ENCODE measurements around the gene PARP11. TPM values are rescaled to one million over a fixed set of nuclear protein-coding genes. Genes with fewer than 3 reads are reported as not detected.

Gene PARP11, protein sequence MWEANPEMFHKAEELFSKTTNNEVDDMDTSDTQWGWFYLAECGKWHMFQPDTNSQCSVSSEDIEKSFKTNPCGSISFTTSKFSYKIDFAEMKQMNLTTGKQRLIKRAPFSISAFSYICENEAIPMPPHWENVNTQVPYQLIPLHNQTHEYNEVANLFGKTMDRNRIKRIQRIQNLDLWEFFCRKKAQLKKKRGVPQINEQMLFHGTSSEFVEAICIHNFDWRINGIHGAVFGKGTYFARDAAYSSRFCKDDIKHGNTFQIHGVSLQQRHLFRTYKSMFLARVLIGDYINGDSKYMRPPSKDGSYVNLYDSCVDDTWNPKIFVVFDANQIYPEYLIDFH
- total RNA-seq = 10 to 100 TPM; 15.3 to 30.3 TPM
- polyA plus RNA-seq (2013, experiment 1 of 2) = 15.6 TPM
- polyA plus RNA-seq (2013, experiment 2 of 2) = 16.7 TPM
- long read RNA-seq, experiment 1, partial matches to known transcripts = 0 of 4 reads
- long read RNA-seq, experiment 1, other reads (novel, unspliced or antisense) = 4 of 4 reads
- long read RNA-seq, experiment 2, full-length matches to known transcripts = 26 of 46 reads
- long read RNA-seq, experiment 2, partial matches to known transcripts = 1 of 46 reads
- long read RNA-seq, experiment 2, other reads (novel, unspliced or antisense) = 19 of 46 reads
- long read RNA-seq, experiment 3, full-length matches to known transcripts = 30 of 63 reads
- long read RNA-seq, experiment 3, partial matches to known transcripts = 5 of 63 reads
- long read RNA-seq, experiment 3, other reads (novel, unspliced or antisense) = 28 of 63 reads
- long read RNA-seq, experiment 4, full-length matches to known transcripts = 9 of 14 reads
- long read RNA-seq, experiment 4, partial matches to known transcripts = 1 of 14 reads
- long read RNA-seq, experiment 4, other reads (novel, unspliced or antisense) = 4 of 14 reads

DNA sequence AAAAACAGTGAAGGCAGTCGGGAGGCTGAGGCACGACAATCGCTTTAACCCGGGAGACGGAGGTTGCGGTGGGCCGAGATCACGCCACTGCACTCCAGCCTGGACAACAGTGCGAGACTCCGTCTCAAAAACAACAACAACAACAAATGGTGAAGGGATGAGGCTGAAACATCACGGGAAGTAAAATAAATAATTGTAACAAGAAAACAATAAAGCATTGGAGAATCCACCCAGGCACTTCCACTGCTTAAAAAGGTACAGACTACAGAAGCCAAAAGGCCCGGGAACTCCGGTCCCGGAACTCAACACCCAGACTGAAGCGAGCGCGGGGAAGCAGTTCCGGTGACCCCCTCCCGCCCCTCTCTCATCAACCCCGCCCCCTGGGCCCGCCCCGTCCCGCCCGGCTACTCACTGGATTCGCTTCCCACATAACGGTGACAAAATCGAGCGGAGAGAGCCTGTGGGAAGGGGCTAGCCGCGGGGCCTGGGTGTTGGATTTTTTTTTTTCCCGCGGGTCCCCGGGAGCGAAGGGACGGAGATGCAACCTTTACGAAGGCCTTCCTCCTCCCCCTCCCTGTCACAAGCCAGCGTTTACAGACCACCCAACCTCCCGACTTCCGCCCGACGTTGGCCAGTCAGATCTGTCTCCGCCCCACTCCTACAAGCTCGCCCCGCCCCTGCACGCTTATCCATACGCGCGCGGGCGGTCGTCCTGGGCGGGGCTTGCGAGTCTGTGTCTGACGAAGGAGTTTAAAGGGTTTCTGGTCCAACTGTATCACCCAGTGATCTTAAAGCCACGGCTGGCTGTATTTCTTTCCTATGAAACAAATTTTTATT lies at the start of gene PARP11:
Gene PARP11 (minus strand): TSS at position 600 of the 837 bp plus-strand sequence. CDS start 170 bp downstream, at position 430.
- Histone ChIP-seq H3K9me3 (ENCODE audit: control insufficient read depth, low read length) (peaks cover 5% of the 10 kb centered on the region), H3K27ac (ENCODE audit: low read depth, low read length) (peak within 1 kb of the TSS; percentile 86), H3K9ac (ENCODE audit: extremely low read depth, low read length, poor library complexity, severe bottlenecking) (peak within 1 kb of the TSS; percentile 69), H3K36me3 (ENCODE audit: control insufficient read depth, insufficient read depth, low read length) (no peaks in the 10 kb centered on the region), H3K27me3 (ENCODE audit: control insufficient read depth, insufficient read depth, low read length, poor library complexity, severe bottlenecking) (no peaks in the 10 kb centered on the region), H3K4me1 (ENCODE audit: control insufficient read depth, insufficient read depth, low read length) (peaks cover 6% of the 10 kb centered on the region), H3K4me3 (ENCODE audit: low read length) (peak within 1 kb of the TSS; percentile 93)
- Mint-ChIP-seq H3K36me3 (ENCODE audit: low read depth) (peaks cover 9% of the 10 kb centered on the region), H3K4me3 (peak within 1 kb of the TSS; percentile 80), H3K27ac (peak within 1 kb of the TSS; percentile 88), H3K9me3 (peaks cover 6% of the 10 kb centered on the region), H3K27me3 (ENCODE audit: insufficient read depth) (no peaks in the 10 kb centered on the region), H3K4me1 (peaks cover 16% of the 10 kb centered on the region)
- 0 to 4% methylated on average over 8 to 54 of the region's 55 CpGs for WGBS, 2 experiments (ENCODE audit: insufficient coverage in 1 of 2, insufficient read length in 1 of 2)
- peak; percentile 99 for DNase-seq
- TF ChIP-seq, protein P1, sequence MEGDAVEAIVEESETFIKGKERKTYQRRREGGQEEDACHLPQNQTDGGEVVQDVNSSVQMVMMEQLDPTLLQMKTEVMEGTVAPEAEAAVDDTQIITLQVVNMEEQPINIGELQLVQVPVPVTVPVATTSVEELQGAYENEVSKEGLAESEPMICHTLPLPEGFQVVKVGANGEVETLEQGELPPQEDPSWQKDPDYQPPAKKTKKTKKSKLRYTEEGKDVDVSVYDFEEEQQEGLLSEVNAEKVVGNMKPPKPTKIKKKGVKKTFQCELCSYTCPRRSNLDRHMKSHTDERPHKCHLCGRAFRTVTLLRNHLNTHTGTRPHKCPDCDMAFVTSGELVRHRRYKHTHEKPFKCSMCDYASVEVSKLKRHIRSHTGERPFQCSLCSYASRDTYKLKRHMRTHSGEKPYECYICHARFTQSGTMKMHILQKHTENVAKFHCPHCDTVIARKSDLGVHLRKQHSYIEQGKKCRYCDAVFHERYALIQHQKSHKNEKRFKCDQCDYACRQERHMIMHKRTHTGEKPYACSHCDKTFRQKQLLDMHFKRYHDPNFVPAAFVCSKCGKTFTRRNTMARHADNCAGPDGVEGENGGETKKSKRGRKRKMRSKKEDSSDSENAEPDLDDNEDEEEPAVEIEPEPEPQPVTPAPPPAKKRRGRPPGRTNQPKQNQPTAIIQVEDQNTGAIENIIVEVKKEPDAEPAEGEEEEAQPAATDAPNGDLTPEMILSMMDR (conservative IDR thresholded peaks at IDR 0.05) = no peak

DNA sequence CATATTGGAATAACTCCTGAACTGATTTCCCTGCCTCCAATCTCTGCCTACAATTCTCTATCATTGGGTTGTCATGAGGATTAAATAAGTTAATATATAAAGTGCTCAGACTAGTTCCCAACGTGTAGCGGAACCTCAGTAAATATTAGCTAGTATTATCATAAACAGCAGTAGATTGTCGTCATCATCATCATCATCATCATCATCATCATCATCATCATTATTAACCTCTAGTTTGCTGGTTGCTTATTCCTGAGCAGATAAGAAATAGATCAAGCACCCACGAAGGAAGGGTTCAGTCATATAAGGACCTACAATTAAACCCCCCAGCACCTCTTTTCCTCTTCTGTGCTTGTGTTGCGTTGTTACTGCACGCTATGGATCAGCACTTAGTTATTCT lies 48.8 kb upstream of the PARP11 start:
- H3K9me3 Mint-ChIP-seq = peaks cover 3% of the 10 kb centered on the region
- TF ChIP-seq, protein P1 (conservative IDR thresholded peaks at IDR 0.05) = no peak
- Histone ChIP-seq H3K9ac (ENCODE audit: extremely low read depth, low read length, poor library complexity, severe bottlenecking) (no peak overlapping the region), H3K4me3 (ENCODE audit: low read length) (peak overlapping the region; percentile 44), H3K27ac (ENCODE audit: low read depth, low read length) (no peak overlapping the region), H3K9me3 (ENCODE audit: control insufficient read depth, low read length) (no peaks in the 10 kb centered on the region), H3K27me3 (ENCODE audit: control insufficient read depth, insufficient read depth, low read length, poor library complexity, severe bottlenecking) (peaks cover 43% of the 10 kb centered on the region), H3K36me3 (ENCODE audit: control insufficient read depth, insufficient read depth, low read length) (no peaks in the 10 kb centered on the region), H3K4me1 (ENCODE audit: control insufficient read depth, insufficient read depth, low read length) (peaks cover 6% of the 10 kb centered on the region)
- H3K36me3 Mint-ChIP-seq (ENCODE audit: low read depth) = peaks cover 2% of the 10 kb centered on the region
- no peak for DNase-seq
- 70 to 88% methylated on average over 2 to 5 of the region's 6 CpGs for WGBS, 2 experiments (ENCODE audit: insufficient coverage in 1 of 2, insufficient read length in 1 of 2)
- no peak overlapping the region for H3K27ac Mint-ChIP-seq
- no peak overlapping the region for H3K4me3 Mint-ChIP-seq
- H3K4me1 Mint-ChIP-seq = peaks cover 12% of the 10 kb centered on the region
- peaks cover 37% of the 10 kb centered on the region for H3K27me3 Mint-ChIP-seq (ENCODE audit: insufficient read depth)

DNA sequence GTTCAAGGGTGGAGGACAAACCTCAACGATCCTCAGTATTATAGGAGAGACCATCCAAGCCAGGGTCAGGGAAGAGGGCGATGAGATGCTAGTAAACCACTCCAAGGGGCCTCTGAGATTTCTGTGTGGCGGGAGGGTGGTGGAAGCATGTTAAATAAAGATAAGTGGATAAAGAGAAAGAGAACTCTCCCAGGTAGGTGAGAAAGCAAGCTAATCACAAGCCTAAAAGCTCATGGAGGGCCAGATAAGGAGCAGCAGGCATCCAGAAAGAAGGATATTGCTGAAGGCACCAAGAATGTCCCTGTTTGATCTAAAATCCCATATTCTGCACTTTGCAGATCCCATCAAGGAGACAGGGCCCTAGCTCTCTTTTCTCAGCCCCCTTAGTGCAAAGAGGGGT lies 48.3 kb upstream of the PARP11 start:
- Mint-ChIP-seq H3K4me1 (peaks cover 12% of the 10 kb centered on the region), H3K4me3 (no peak overlapping the region), H3K9me3 (peaks cover 4% of the 10 kb centered on the region), H3K27ac (no peak overlapping the region), H3K36me3 (ENCODE audit: low read depth) (peaks cover 2% of the 10 kb centered on the region), H3K27me3 (ENCODE audit: insufficient read depth) (peaks cover 38% of the 10 kb centered on the region)
- Histone ChIP-seq H3K4me1 (ENCODE audit: control insufficient read depth, insufficient read depth, low read length) (peaks cover 6% of the 10 kb centered on the region), H3K27ac (ENCODE audit: low read depth, low read length) (peak overlapping the region; percentile 97), H3K9me3 (ENCODE audit: control insufficient read depth, low read length) (no peaks in the 10 kb centered on the region), H3K4me3 (ENCODE audit: low read length) (peak overlapping the region; percentile 44), H3K27me3 (ENCODE audit: control insufficient read depth, insufficient read depth, low read length, poor library complexity, severe bottlenecking) (peaks cover 43% of the 10 kb centered on the region), H3K9ac (ENCODE audit: extremely low read depth, low read length, poor library complexity, severe bottlenecking) (no peak overlapping the region), H3K36me3 (ENCODE audit: control insufficient read depth, insufficient read depth, low read length) (no peaks in the 10 kb centered on the region)
- peak; percentile 67 for DNase-seq
- 46 to 60% methylated on average over 1 to 3 of the region's 3 CpGs for WGBS, 2 experiments (ENCODE audit: insufficient coverage in 1 of 2, insufficient read length in 1 of 2)
- TF ChIP-seq, protein P1 (conservative IDR thresholded peaks at IDR 0.05) = no peak

All from endodermal cell (in vitro differentiated cells).